Lower lobe of right lung (tissue), 2 donors: Measurements from ENCODE around the gene CTSS. TPM values are rescaled to one million over a fixed set of nuclear protein-coding genes. Genes with fewer than 3 reads are reported as not detected.
"Not testable (repeated sequence)": the region's sequence is repeated elsewhere in the genome, so short reads cannot be mapped to it uniquely, and the experiment has no call there.

Experiments
- ATAC-seq, 2 donors: fragments of 200-7000 bp; cut with Tn5 transposase; one replicate each; pipeline ENCODE4 v1.9.1; 2020 to 2022; ENCODE audit warnings: mild to moderate bottlenecking in 2 of 2, moderate library complexity in 2 of 2
- DNase-seq: peaks from one replicate; pipeline ENCODE4 v3.0.0-alpha.2; 2020
- H3K27ac ChIP-seq: fragments of 200-600 bp; one replicate; pipeline ENCODE4 v1.8.0; 2022
- H3K27me3 ChIP-seq: fragments of 200-600 bp; one replicate; pipeline ENCODE4 v1.8.0; 2022; ENCODE audit warnings: low read depth
- H3K36me3 ChIP-seq: fragments of 200-600 bp; one replicate; pipeline ENCODE4 v1.8.0; 2022; ENCODE audit warnings: mild to moderate bottlenecking
- H3K4me1 ChIP-seq: fragments of 200-600 bp; one replicate; pipeline ENCODE4 v1.8.0; 2022
- H3K4me3 ChIP-seq: fragments of 200-600 bp; one replicate; pipeline ENCODE4 v1.8.0; 2022; ENCODE audit warnings: mild to moderate bottlenecking
- H3K9me3 ChIP-seq: fragments of 200-600 bp; one replicate; pipeline ENCODE4 v1.8.0; 2022
- intact Hi-C: fragments of 100-400 bp; cut with DNase I; formaldehyde crosslinking; loops from one replicate; pipeline ENCODE4 v1.11.0; 2022
- total RNA-seq: library from RNA; stranded (reverse); fragmentation: NEBNext Ultra II Directional; extraction: Animal tissue kit (Norgen Biotek cat#: 25700); gene quantifications from one replicate; pipeline ENCODE4 v1.2.1, GENCODE V29; 2021
- TF ChIP-seq, protein P1 (sequence below): fragments of 200-600 bp; IDR thresholded peaks from one replicate; pipeline ENCODE4 v1.8.0; 2022; ENCODE audit warnings: antibody characterized with exemption, mild to moderate bottlenecking
- donor health status: DM: no; HTN: yes; CAD: no; lungs with severe emphysema.

The CTSS gene
- total RNA-seq, 1 donor from 2014 or later = 824 TPM

DNA sequence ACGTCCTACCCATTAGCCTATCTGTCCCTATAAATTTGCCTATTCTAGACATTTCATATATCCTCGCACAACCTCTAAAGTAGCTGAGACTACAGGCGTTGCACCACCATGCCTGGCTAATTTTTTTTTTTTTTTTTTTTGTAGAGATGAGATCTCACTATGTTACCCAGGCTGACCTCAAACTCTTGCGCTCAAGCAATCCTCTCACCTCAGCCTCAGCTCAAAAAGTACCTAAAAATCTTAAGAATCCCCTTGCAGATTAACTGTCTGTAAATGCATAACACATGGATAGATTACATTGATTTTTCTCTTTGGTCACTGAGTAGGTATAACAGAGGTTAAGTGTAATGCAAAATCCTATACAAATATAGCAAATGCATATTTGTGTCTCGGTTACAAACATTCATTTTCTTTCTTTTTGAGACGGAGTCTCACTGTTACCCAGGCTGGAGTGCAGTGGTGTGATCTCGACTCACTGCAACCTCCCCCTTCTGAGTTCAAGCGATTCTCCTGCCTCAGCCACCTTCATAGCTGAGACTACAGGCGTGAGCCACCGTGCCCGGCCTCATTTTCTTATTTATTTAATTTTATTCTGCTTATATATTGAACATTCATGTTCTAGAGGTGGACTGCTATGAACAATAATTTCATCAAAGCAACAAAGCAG is 47.2 kb downstream of the CTSS start:
- no peak for DNase-seq
- no peaks in the 10 kb centered on the region for H3K27me3 ChIP-seq
- no peak overlapping the region for H3K4me3 ChIP-seq
- TF ChIP-seq, protein P1, sequence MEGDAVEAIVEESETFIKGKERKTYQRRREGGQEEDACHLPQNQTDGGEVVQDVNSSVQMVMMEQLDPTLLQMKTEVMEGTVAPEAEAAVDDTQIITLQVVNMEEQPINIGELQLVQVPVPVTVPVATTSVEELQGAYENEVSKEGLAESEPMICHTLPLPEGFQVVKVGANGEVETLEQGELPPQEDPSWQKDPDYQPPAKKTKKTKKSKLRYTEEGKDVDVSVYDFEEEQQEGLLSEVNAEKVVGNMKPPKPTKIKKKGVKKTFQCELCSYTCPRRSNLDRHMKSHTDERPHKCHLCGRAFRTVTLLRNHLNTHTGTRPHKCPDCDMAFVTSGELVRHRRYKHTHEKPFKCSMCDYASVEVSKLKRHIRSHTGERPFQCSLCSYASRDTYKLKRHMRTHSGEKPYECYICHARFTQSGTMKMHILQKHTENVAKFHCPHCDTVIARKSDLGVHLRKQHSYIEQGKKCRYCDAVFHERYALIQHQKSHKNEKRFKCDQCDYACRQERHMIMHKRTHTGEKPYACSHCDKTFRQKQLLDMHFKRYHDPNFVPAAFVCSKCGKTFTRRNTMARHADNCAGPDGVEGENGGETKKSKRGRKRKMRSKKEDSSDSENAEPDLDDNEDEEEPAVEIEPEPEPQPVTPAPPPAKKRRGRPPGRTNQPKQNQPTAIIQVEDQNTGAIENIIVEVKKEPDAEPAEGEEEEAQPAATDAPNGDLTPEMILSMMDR = no peak
- no peaks in the 10 kb centered on the region for H3K9me3 ChIP-seq
- intact Hi-C loops = no loop called here
- no peak for ATAC-seq
- no peaks in the 10 kb centered on the region for H3K4me1 ChIP-seq
- no peak overlapping the region for H3K27ac ChIP-seq
- no peaks in the 10 kb centered on the region for H3K36me3 ChIP-seq

DNA sequence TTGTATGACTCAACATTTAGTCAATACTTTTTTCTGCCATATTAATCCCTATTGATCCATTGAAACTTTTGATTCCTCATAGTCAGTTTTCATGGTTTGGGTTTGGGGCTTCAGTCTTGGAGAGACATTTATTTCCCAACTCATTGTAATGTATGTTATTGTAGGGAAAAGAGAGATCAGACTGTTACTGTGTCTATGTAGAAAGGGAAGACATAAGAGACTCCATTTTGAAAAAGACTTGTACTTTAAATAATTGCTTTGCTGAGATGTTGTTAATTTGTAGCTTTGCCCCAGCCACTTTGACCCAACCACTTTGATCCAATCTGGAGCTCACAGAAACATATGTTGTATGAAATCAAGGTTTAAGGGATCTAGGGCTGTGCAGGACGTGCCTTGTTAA is 56.5 kb downstream of the CTSS start:
- DNase-seq, intact Hi-C loops, H3K27me3 ChIP-seq, H3K36me3 ChIP-seq, H3K9me3 ChIP-seq, H3K4me3 ChIP-seq, H3K4me1 ChIP-seq, H3K27ac ChIP-seq, ATAC-seq: not testable (repeated sequence)

DNA sequence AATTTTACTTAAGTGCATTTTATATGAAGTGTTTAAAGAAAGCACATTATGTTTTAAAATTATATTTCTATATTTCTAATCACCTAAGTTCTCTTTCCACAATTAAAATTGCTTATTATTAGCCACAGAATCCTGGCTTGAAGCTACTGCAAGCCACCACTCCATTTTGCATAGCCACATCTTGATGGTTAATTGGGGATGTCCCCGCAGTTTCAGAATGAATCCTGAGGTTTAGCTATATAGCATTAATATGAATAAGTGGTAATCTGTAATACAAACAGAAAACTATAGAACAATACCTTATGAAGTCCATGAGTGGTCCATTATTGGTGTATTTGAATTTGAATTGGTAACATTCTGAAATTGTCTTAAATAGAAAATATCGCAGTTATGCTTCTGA is 57.0 kb downstream of the CTSS start:
- Histone ChIP-seq H3K27me3 (no peaks in the 10 kb centered on the region), H3K9me3 (no peaks in the 10 kb centered on the region), H3K4me3 (no peak overlapping the region), H3K27ac (no peak overlapping the region), H3K4me1 (no peaks in the 10 kb centered on the region), H3K36me3 (no peaks in the 10 kb centered on the region)
- DNase-seq (no peak), ATAC-seq (no peak)
- TF ChIP-seq, protein P1 = no peak
- intact Hi-C loops = no loop called here

DNA sequence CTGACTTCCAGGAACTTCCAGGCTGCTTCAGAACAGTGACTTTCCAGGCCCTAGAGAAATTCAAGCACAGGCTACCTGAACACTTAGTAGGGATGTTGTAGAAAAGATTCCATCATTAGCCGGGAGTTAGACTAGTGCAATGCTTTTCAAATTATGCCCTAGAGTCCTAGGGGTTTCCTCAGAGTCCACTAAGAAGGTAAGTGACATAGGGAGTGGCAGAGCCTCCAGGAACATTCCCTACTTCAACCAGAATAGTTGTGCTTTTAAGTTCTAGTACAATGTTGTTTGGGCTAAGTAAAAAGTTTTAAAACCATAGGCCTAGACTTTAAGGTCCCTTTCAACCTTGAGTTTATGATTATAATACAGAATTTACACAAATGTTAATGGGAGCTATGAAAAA is 59.5 kb downstream of the CTSS start:
- TF ChIP-seq, protein P1 = no peak
- Histone ChIP-seq H3K36me3 (no peaks in the 10 kb centered on the region), H3K4me3 (no peak overlapping the region), H3K9me3 (no peaks in the 10 kb centered on the region), H3K27ac (no peak overlapping the region), H3K4me1 (no peaks in the 10 kb centered on the region), H3K27me3 (no peaks in the 10 kb centered on the region)
- ATAC-seq (peak; percentile 54 to 69), DNase-seq (no peak)
- intact Hi-C loops = no loop called here

DNA sequence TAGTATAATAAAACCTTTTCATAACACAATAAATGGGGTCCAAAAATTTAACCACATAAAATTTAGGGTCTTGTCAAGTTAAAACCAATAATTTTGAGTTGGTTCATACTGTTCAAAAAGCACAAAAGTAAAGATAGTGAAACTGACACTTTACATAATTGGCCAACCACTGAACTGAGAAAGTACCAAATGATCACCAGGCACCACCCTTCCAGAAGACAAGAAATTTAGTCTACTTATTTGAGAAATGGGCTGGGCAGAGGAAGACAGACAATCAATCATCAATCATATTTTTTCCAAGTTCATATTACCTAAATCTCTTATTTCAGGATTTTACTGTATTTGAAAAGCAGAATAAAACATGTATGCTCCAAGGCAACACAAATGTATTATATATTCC is 62.2 kb downstream of the CTSS start:
- no peak overlapping the region for H3K27ac ChIP-seq
- ATAC-seq (no peak), DNase-seq (no peak)
- intact Hi-C loops = no loop called here
- no peaks in the 10 kb centered on the region for H3K4me1 ChIP-seq
- no peak overlapping the region for H3K4me3 ChIP-seq
- H3K36me3 ChIP-seq = no peaks in the 10 kb centered on the region
- H3K9me3 ChIP-seq = no peaks in the 10 kb centered on the region
- H3K27me3 ChIP-seq = no peaks in the 10 kb centered on the region
- TF ChIP-seq, protein P1 = no peak

DNA sequence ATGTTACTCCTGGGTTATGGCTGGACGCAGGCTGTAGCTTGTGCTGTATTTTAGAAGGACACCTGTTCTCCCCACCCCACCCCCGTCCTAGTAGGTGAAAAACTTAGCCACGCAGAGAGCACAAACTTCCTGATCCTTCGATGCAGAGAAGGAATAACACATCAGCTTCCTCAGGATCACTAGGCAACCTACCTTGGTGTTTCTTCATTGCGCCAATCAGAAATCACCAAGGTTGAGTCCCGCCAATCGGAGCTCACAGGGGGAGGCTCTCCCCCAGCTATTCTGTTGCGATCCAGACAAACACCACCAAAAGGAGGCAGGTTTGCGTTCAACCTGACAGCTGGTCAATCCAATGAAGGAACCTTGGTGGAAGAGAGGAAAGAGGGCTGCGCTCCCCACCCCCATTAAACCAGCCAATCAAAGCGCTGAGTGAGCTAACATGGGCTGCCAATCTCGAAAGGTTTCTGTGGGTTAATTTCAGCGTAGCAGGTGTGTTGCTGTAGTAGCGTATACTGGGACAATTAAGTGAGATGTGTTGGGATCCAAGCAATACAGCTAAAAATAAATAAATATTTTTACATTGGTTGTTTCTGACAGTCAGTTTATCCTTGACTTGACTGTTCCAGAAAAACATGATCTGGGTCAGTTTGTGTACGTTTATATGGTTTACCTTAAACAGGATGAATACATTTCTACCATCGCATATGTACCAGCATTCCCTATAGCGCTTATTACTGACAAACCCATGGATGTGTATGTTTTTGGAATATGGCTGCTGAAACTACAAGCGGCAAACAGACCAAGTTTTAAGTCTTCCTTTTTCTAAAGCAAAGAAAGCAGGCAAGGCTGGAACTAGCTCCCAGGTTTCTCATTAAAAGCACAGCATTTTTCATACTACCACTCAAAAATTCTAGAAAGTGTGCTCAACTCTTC is 68.3 kb downstream of the CTSS start, which contains the start of gene GOLPH3L:
GOLPH3L (minus strand) TSS at position 160 of the 933 bp plus-strand sequence. CDS start 2,316 bp downstream, outside the sequence.
- TF ChIP-seq, protein P1 = peak; percentile 18
- H3K4me3 ChIP-seq = peak within 1 kb of the TSS; percentile 68
- intact Hi-C loops = no loop called here

More for the DNA sequence above, 68.3 kb downstream of the CTSS start, which contains the start of gene GOLPH3L:
- DNase-seq = peak; percentile 89
- Histone ChIP-seq H3K9me3 (no peaks in the 10 kb centered on the region), H3K27me3 (no peaks in the 10 kb centered on the region), H3K27ac (peak within 1 kb of the TSS; percentile 79), H3K36me3 (peaks cover 26% of the 10 kb centered on the region), H3K4me1 (peaks cover 15% of the 10 kb centered on the region)
- ATAC-seq = peak; percentile 100
